HEK293 (cell line): ENCODE measurements around the gene IL1B.

Experiments
- CTCF ChIA-PET: fragments of 350-600 bp; formaldehyde crosslinking; extraction: SDS; loops from one replicate; lab custom pipeline; 2021; ENCODE audit warnings: antibody characterized with exemption; lab: Yijun Ruan, JAX
- POLR2A ChIA-PET: fragments of 300-600 bp; formaldehyde crosslinking; extraction: SDS; loops from one replicate; lab custom pipeline; 2020; ENCODE audit warnings: antibody characterized with exemption, inconsistent platforms; lab: Yijun Ruan, JAX
- H3K27ac ChIP-seq: fragments of 200-500 bp; sonication (Bioruptor generic); 2 replicates; pipeline ENCODE4 v1.5.1; 2014; ENCODE audit warnings: low read depth, low read length, control low read depth, inconsistent platforms; ENCODE audit errors: extremely low read depth
- H3K36me3 ChIP-seq, 2 experiments: fragments of 200-500 bp in 1 of 2; sonication (Bioruptor generic) in 1 of 2; 1 replicate in 1 of 2; 2 replicates in 1 of 2; pipeline ENCODE4 v1.5.1; 2014 to 2017; ENCODE audit warnings: inconsistent platforms in 2 of 2, low read length in 2 of 2; ENCODE audit not compliant: control insufficient read depth in 2 of 2, insufficient read depth in 1 of 2
- H3K4me1 ChIP-seq: fragments of 200-500 bp; sonication (Bioruptor generic); 2 replicates; pipeline ENCODE4 v1.5.1; 2014; ENCODE audit warnings: mild to moderate bottlenecking, low read length, inconsistent platforms; ENCODE audit not compliant: control insufficient read depth, insufficient read depth
- H3K4me3 ChIP-seq: 2 replicates; pipeline ENCODE4 v1.5.1; 2011; ENCODE audit warnings: low read depth, mild to moderate bottlenecking, control low read depth, low read length, moderate library complexity
- H3K9me3 ChIP-seq: fragments of 200-500 bp; sonication (Bioruptor generic); 2 replicates; pipeline ENCODE4 v1.5.1; 2014; ENCODE audit warnings: low read depth, low read length, inconsistent platforms; ENCODE audit not compliant: control insufficient read depth, insufficient read depth
- FEZF1 ChIP-seq: fragments of 450-650 bp; formaldehyde crosslinking; IDR thresholded peaks from 2 replicates; pipeline ENCODE4 v1.5.1; 2016; ENCODE audit warnings: missing biosample characterization, missing genetic modification characterization
- MZF1 ChIP-seq: fragments of 450-650 bp; formaldehyde crosslinking; IDR thresholded peaks from 2 replicates; pipeline ENCODE4 v1.5.1; 2017; ENCODE audit warnings: missing biosample characterization, missing genetic modification characterization, borderline replicate concordance
- ZFHX2 ChIP-seq: fragments of 450-650 bp; formaldehyde crosslinking; conservative IDR thresholded peaks from 2 replicates; pipeline ENCODE4 v1.5.1; 2016; ENCODE audit warnings: missing biosample characterization, missing genetic modification characterization
- ZNF121 ChIP-seq: fragments of 450-650 bp; formaldehyde crosslinking; IDR thresholded peaks from 2 replicates; pipeline ENCODE4 v1.5.1; 2016; ENCODE audit warnings: missing biosample characterization, missing genetic modification characterization
- ZNF140 ChIP-seq: fragments of 450-650 bp; formaldehyde crosslinking; IDR thresholded peaks from 2 replicates; pipeline ENCODE4 v1.5.1; 2016; ENCODE audit warnings: missing biosample characterization, missing genetic modification characterization
- ZNF157 ChIP-seq: fragments of 450-650 bp; formaldehyde crosslinking; IDR thresholded peaks from 2 replicates; pipeline ENCODE4 v1.5.1; 2016; ENCODE audit warnings: missing biosample characterization, missing genetic modification characterization
- ZNF16 ChIP-seq: fragments of 450-650 bp; formaldehyde crosslinking; IDR thresholded peaks from 2 replicates; pipeline ENCODE4 v1.5.1; 2016; ENCODE audit warnings: low read depth, missing biosample characterization, missing genetic modification characterization
- ZNF169 ChIP-seq: fragments of 450-650 bp; formaldehyde crosslinking; IDR thresholded peaks from 2 replicates; pipeline ENCODE4 v1.5.1; 2016; ENCODE audit warnings: missing biosample characterization, missing genetic modification characterization
- ZNF19 ChIP-seq: fragments of 450-650 bp; formaldehyde crosslinking; IDR thresholded peaks from 2 replicates; pipeline ENCODE4; 2016; ENCODE audit warnings: missing biosample characterization, missing genetic modification characterization, low read depth
- ZNF24 ChIP-seq: fragments of 450-650 bp; formaldehyde crosslinking; IDR thresholded peaks from 2 replicates; pipeline ENCODE4 v1.5.1; 2016; ENCODE audit warnings: missing biosample characterization, missing genetic modification characterization
- ZNF292 ChIP-seq: fragments of 450-650 bp; formaldehyde crosslinking; IDR thresholded peaks from 2 replicates; pipeline ENCODE4 v1.5.1; 2016; ENCODE audit warnings: low read depth, missing biosample characterization, missing genetic modification characterization, borderline replicate concordance
- ZNF426 ChIP-seq: fragments of 450-650 bp; formaldehyde crosslinking; IDR thresholded peaks from 2 replicates; pipeline ENCODE4 v1.5.1; 2017; ENCODE audit warnings: missing biosample characterization, missing genetic modification characterization, mild to moderate bottlenecking, inconsistent platforms, moderate library complexity
- ZNF510 ChIP-seq: fragments of 450-650 bp; formaldehyde crosslinking; IDR thresholded peaks from 2 replicates; pipeline ENCODE4 v1.5.1; 2018; ENCODE audit warnings: mild to moderate bottlenecking, missing genetic modification characterization, missing biosample characterization; ENCODE audit not compliant: insufficient replicate concordance
- ZNF561 ChIP-seq: fragments of 450-650 bp; IDR thresholded peaks from 2 replicates; pipeline ENCODE4 v1.5.1; 2018; ENCODE audit warnings: missing biosample characterization, missing genetic modification characterization, borderline replicate concordance
- ZNF623 ChIP-seq: fragments of 450-650 bp; formaldehyde crosslinking; IDR thresholded peaks from 2 replicates; pipeline ENCODE4 v1.5.1; 2016; ENCODE audit warnings: missing biosample characterization, missing genetic modification characterization
- ZSCAN16 ChIP-seq: fragments of 450-650 bp; formaldehyde crosslinking; IDR thresholded peaks from 2 replicates; pipeline ENCODE4 v1.5.1; 2016; ENCODE audit warnings: missing biosample characterization, missing genetic modification characterization
- TF ChIP-seq, protein P1 (sequence below): fragments of 450-650 bp; IDR thresholded peaks from 2 replicates; pipeline ENCODE4 v1.5.1; 2018; ENCODE audit warnings: missing biosample characterization, mild to moderate bottlenecking, missing genetic modification characterization
- TF ChIP-seq, protein P2 (sequence below): fragments of 450-650 bp; formaldehyde crosslinking; conservative IDR thresholded peaks from 2 replicates; pipeline ENCODE4 v1.5.1; 2016; ENCODE audit warnings: low read depth, missing biosample characterization, missing genetic modification characterization
- TF ChIP-seq, protein P3 (sequence below): fragments of 450-650 bp; formaldehyde crosslinking; IDR thresholded peaks from 2 replicates; pipeline ENCODE4 v1.5.1; 2017; ENCODE audit warnings: missing biosample characterization, missing genetic modification characterization
- TF ChIP-seq, protein P4 (sequence below): fragments of 450-650 bp; formaldehyde crosslinking; IDR thresholded peaks from 2 replicates; pipeline ENCODE4 v1.5.1; 2016; ENCODE audit warnings: missing biosample characterization, missing genetic modification characterization
- TF ChIP-seq, protein P5 (sequence below): fragments of 450-650 bp; formaldehyde crosslinking; IDR thresholded peaks from 2 replicates; pipeline ENCODE4 v1.5.1; 2016; ENCODE audit warnings: missing biosample characterization, missing genetic modification characterization
- TF ChIP-seq, protein P6 (sequence below): fragments of 450-650 bp; formaldehyde crosslinking; IDR thresholded peaks from 2 replicates; pipeline ENCODE4 v1.5.1; 2017; ENCODE audit warnings: missing biosample characterization, mild to moderate bottlenecking, missing genetic modification characterization, moderate library complexity

IL1B gene

DNA sequence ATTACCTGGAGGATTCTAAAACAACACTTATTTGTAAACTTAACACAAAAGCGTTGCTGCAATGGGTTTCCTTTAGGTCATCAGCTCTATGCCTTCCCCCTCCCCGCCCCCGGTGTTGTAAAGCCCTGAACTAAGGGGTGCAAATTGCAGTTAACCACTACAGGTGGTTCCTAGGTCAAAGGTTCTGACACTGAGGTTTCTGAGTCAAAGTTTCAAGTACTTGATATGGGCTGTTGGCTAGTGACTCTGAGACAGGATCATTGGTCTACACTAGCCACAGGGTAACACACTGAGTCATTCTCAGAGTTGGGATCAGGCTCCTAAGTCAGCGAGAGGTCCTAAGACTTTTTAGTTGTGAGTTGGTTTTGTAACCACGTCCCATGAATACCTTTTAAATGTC, 15.4 kb downstream of the IL1B start:
- H3K27ac ChIP-seq = no peak overlapping the region
- H3K4me1 ChIP-seq = no peaks in the 10 kb centered on the region; the same call in 1 of the 2 replicates
- ChIA-PET POLR2A (no interaction called here), CTCF (no interaction called here)
- H3K36me3 ChIP-seq = no peaks in the 10 kb centered on the region
- H3K4me3 ChIP-seq = no peak overlapping the region
- TF ChIP-seq ZNF510 (tag by site-specific recombination) = no peak
- TF ChIP-seq FEZF1 (tag by site-specific recombination) = no peak
- H3K9me3 ChIP-seq = no peaks in the 10 kb centered on the region

DNA sequence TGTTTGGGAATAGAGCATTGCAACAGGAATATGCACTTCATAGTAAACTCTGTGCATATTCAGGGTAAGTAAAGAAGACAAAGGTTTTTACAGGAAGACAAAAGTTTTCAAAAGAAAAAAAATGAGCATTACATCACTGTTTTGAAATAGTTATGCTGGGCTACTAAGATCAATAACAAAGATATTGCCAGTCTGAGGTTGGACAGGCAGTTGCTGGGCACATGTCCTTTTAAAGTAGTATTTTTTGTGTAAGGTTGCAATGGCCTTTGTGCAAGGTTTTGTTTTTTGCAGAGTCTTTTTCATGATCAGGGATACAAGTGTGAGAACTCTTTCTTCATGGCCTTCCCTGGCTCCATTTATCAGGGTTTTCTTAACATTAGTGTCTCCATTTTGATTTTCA, 16.2 kb downstream of the IL1B start:
- POLR2A ChIA-PET = no interaction called here
- CTCF ChIA-PET = no interaction called here
- no peak for TF ChIP-seq ZNF157
- TF ChIP-seq ZNF140 = no peak
- TF ChIP-seq, protein P1, sequence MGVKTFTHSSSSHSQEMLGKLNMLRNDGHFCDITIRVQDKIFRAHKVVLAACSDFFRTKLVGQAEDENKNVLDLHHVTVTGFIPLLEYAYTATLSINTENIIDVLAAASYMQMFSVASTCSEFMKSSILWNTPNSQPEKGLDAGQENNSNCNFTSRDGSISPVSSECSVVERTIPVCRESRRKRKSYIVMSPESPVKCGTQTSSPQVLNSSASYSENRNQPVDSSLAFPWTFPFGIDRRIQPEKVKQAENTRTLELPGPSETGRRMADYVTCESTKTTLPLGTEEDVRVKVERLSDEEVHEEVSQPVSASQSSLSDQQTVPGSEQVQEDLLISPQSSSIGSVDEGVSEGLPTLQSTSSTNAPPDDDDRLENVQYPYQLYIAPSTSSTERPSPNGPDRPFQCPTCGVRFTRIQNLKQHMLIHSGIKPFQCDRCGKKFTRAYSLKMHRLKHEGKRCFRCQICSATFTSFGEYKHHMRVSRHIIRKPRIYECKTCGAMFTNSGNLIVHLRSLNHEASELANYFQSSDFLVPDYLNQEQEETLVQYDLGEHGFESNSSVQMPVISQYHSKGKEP (tag by site-specific recombination) = no peak
- TF ChIP-seq ZNF16 (tag by site-specific recombination) = no peak
- no peak for TF ChIP-seq MZF1
- TF ChIP-seq, protein P2, sequence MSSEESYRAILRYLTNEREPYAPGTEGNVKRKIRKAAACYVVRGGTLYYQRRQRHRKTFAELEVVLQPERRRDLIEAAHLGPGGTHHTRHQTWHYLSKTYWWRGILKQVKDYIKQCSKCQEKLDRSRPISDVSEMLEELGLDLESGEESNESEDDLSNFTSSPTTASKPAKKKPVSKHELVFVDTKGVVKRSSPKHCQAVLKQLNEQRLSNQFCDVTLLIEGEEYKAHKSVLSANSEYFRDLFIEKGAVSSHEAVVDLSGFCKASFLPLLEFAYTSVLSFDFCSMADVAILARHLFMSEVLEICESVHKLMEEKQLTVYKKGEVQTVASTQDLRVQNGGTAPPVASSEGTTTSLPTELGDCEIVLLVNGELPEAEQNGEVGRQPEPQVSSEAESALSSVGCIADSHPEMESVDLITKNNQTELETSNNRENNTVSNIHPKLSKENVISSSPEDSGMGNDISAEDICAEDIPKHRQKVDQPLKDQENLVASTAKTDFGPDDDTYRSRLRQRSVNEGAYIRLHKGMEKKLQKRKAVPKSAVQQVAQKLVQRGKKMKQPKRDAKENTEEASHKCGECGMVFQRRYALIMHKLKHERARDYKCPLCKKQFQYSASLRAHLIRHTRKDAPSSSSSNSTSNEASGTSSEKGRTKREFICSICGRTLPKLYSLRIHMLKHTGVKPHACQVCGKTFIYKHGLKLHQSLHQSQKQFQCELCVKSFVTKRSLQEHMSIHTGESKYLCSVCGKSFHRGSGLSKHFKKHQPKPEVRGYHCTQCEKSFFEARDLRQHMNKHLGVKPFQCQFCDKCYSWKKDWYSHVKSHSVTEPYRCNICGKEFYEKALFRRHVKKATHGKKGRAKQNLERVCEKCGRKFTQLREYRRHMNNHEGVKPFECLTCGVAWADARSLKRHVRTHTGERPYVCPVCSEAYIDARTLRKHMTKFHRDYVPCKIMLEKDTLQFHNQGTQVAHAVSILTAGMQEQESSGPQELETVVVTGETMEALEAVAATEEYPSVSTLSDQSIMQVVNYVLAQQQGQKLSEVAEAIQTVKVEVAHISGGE (tag by site-specific recombination) = no peak
- no peak for TF ChIP-seq ZNF623 (tag by site-specific recombination)
- TF ChIP-seq, protein P3, sequence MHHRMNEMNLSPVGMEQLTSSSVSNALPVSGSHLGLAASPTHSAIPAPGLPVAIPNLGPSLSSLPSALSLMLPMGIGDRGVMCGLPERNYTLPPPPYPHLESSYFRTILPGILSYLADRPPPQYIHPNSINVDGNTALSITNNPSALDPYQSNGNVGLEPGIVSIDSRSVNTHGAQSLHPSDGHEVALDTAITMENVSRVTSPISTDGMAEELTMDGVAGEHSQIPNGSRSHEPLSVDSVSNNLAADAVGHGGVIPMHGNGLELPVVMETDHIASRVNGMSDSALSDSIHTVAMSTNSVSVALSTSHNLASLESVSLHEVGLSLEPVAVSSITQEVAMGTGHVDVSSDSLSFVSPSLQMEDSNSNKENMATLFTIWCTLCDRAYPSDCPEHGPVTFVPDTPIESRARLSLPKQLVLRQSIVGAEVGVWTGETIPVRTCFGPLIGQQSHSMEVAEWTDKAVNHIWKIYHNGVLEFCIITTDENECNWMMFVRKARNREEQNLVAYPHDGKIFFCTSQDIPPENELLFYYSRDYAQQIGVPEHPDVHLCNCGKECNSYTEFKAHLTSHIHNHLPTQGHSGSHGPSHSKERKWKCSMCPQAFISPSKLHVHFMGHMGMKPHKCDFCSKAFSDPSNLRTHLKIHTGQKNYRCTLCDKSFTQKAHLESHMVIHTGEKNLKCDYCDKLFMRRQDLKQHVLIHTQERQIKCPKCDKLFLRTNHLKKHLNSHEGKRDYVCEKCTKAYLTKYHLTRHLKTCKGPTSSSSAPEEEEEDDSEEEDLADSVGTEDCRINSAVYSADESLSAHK (tag by site-specific recombination) = no peak
- TF ChIP-seq ZNF426 (tag by site-specific recombination) = no peak
- TF ChIP-seq ZNF292 (tag by site-specific recombination) = no peak
- TF ChIP-seq, protein P4, sequence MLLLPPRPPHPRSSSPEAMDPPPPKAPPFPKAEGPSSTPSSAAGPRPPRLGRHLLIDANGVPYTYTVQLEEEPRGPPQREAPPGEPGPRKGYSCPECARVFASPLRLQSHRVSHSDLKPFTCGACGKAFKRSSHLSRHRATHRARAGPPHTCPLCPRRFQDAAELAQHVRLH (tag by site-specific recombination) = no peak
- Histone ChIP-seq H3K9me3 (no peaks in the 10 kb centered on the region), H3K27ac (no peak overlapping the region), H3K36me3 (no peaks in the 10 kb centered on the region), H3K4me3 (no peak overlapping the region), H3K4me1 (no peaks in the 10 kb centered on the region; the same call in 1 of the 2 replicates)

DNA sequence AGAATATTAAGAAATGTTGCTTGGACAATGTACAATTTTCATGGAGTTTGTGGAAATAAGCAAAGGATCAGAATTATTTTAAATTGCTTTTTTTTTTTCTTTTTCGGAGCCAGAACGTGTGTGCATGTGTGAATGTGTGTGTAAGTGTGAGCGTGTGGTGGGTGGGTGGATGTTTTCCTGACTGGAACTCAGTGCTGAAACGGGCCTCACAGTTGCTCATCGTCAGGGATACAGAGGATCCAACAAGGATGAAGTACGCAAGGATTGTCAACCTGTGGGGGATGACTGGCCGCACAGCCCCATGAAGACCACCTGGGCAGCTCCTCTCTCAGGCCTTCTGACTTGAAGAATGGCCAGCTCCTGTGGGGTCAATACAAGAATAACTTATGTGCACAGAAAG, 17.5 kb downstream of the IL1B start:
- H3K4me1 ChIP-seq = no peaks in the 10 kb centered on the region; the same call in 1 of the 2 replicates
- ChIA-PET POLR2A (no interaction called here), CTCF (interaction anchor here (0.6 to 0.7 kb wide), 2 partner anchors 28 to 62 kb away, joined by 3 read pairs; no protein-coding TSS in a partner anchor)
- no peaks in the 10 kb centered on the region for H3K36me3 ChIP-seq
- no peak overlapping the region for H3K27ac ChIP-seq
- H3K9me3 ChIP-seq = no peaks in the 10 kb centered on the region
- no peak overlapping the region for H3K4me3 ChIP-seq
- no peak for TF ChIP-seq ZNF169 (tag by site-specific recombination)
- TF ChIP-seq, protein P5, sequence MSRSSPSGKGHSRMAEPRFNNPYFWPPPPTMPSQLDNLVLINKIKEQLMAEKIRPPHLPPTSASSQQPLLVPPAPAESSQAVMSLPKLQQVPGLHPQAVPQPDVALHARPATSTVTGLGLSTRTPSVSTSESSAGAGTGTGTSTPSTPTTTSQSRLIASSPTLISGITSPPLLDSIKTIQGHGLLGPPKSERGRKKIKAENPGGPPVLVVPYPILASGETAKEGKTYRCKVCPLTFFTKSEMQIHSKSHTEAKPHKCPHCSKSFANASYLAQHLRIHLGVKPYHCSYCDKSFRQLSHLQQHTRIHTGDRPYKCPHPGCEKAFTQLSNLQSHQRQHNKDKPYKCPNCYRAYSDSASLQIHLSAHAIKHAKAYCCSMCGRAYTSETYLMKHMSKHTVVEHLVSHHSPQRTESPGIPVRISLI (tag by site-specific recombination) = no peak
- no peak for TF ChIP-seq ZNF24 (tag by site-specific recombination)
- no peak for TF ChIP-seq ZNF623 (tag by site-specific recombination)
- no peak for TF ChIP-seq ZFHX2 (tag by site-specific recombination)
- no peak for TF ChIP-seq ZSCAN16 (tag by site-specific recombination)
- no peak for TF ChIP-seq ZNF19 (tag by site-specific recombination)
- no peak for TF ChIP-seq ZNF121
- TF ChIP-seq, protein P6, sequence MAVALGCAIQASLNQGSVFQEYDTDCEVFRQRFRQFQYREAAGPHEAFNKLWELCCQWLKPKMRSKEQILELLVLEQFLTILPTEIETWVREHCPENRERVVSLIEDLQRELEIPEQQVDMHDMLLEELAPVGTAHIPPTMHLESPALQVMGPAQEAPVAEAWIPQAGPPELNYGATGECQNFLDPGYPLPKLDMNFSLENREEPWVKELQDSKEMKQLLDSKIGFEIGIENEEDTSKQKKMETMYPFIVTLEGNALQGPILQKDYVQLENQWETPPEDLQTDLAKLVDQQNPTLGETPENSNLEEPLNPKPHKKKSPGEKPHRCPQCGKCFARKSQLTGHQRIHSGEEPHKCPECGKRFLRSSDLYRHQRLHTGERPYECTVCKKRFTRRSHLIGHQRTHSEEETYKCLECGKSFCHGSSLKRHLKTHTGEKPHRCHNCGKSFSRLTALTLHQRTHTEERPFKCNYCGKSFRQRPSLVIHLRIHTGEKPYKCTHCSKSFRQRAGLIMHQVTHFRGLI = no peak
- no peak for TF ChIP-seq ZNF561 (tag by site-specific recombination)
